ENCODE measurements around the gene NRXN3.
"Not testable (repeated sequence)": the region's sequence is repeated elsewhere in the genome, so short reads cannot be mapped to it uniquely, and the experiment has no call there.

DNA sequence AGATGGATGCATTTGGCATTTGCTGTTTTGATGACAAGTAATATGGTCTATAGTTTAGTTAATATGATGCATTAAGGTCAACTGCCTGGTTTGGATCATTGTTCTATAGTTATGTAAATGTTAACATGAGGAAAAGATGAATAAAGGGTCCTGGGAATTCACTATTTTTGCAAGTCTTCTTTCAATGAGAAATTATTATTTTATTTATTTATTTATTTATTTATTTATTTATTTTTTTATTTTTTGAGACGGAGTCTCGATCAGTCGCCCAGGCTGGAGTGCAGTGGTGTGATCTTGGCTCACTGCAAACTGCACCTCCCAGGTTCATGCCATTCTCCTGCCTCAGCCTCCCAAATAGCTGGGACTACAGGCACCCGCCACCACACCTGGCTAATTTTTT is 940.4 kb downstream of the NRXN3 start:
- not testable (repeated sequence) for TF ChIP-seq SP1 (IDR thresholded peaks at IDR 0.05); ARNT (IDR thresholded peaks at IDR 0.05); ZNF384 (IDR thresholded peaks at IDR 0.05); TARDBP (IDR thresholded peaks at IDR 0.05); BHLHE40 (IDR thresholded peaks at IDR 0.05; ENCODE audit: borderline replicate concordance); LEF1 (IDR thresholded peaks at IDR 0.05; ENCODE audit: borderline replicate concordance); SUZ12 (IDR thresholded peaks at IDR 0.05); FOXK2 (IDR thresholded peaks at IDR 0.05); FOXM1 (IDR thresholded peaks at IDR 0.05; ENCODE audit: borderline replicate concordance); NFRKB (IDR thresholded peaks at IDR 0.05)

Data from HEK293T (cell line).